Left ventricle myocardium inferior (tissue), 1 donor: ENCODE results near the gene RPL28. TPM values are rescaled to one million over a fixed set of nuclear protein-coding genes. Genes with fewer than 3 reads are reported as not detected.

Experiments used
- DNase-seq: peaks from one replicate; pipeline ENCODE4 v3.0.0-alpha.2; 2020
- H3K27ac ChIP-seq: fragments of 200-600 bp; replicated peaks from 2 replicates; pipeline ENCODE4 v1.8.0; 2021
- H3K27me3 ChIP-seq: fragments of 200-600 bp; 2 replicates; pipeline ENCODE4 v1.8.0; 2021; ENCODE audit warnings: low read depth
- H3K36me3 ChIP-seq: fragments of 200-600 bp; 2 replicates; pipeline ENCODE4 v1.8.0; 2021
- H3K4me1 ChIP-seq: fragments of 200-600 bp; 2 replicates; pipeline ENCODE4 v1.8.0; 2021
- H3K4me3 ChIP-seq: fragments of 200-600 bp; 2 replicates; pipeline ENCODE4 v1.8.0; 2021; ENCODE audit warnings: mild to moderate bottlenecking, moderate library complexity
- H3K9me3 ChIP-seq: fragments of 200-600 bp; replicated peaks from 2 replicates; pipeline ENCODE4 v1.8.0; 2021
- CTCF ChIP-seq: fragments of 200-600 bp; IDR thresholded peaks from 2 replicates; pipeline ENCODE4 v1.8.0; 2021; ENCODE audit warnings: antibody characterized with exemption, mild to moderate bottlenecking, borderline replicate concordance
- intact Hi-C: fragments of 100-400 bp; cut with micrococcal nuclease; formaldehyde crosslinking; loops from one replicate; pipeline ENCODE4 v1.11.0; 2022
- total RNA-seq: library from RNA; stranded (reverse); fragmentation: NEBNext Ultra II Directional; extraction: Animal tissue kit (Norgen Biotek cat#: 25700); gene quantifications from one replicate; pipeline ENCODE4 v1.2.1, GENCODE V29; 2021
- donor health status: DM: no; HTN: yes; CAD: no; lungs with severe emphysema.

The RPL28 gene
- total RNA-seq, 1 donor from 2014 or later, result 559 TPM

- Histone ChIP-seq H3K36me3 (no peaks in the 10 kb centered on the region), H3K27ac (no peak overlapping the region), H3K4me1 (peaks cover 13% of the 10 kb centered on the region), H3K27me3 (peaks cover 39% of the 10 kb centered on the region), H3K4me3 (peak overlapping the region; percentile 37), H3K9me3 (no peaks in the 10 kb centered on the region)
- intact Hi-C loops, result no loop called here
- DNase-seq, result no peak
- no peak for TF ChIP-seq CTCF
Measured at GRCh38 chr19:55451965-55452748, 66.4 kb downstream of the RPL28 start.

Other genes starting within 250 kb of the RPL28 start
- 140 TPM for gene TNNT1, start 236.7 kb upstream of the RPL28 start, total RNA-seq
- 7,701 TPM for gene TNNI3, start 228.2 kb upstream of the RPL28 start, total RNA-seq
- 1.8 TPM for gene DNAAF3, start 219.3 kb upstream of the RPL28 start, total RNA-seq
- gene SYT5, start 205.6 kb upstream of the RPL28 start, total RNA-seq, result not detected
- 1.1 TPM for gene PTPRH, start 176.4 kb upstream of the RPL28 start, total RNA-seq
- 2.1 TPM for gene TMEM86B, start 157.2 kb upstream of the RPL28 start, total RNA-seq
- gene PPP6R1, start 126.9 kb upstream of the RPL28 start, total RNA-seq, result 39.8 TPM
- gene HSPBP1, start 105.8 kb upstream of the RPL28 start, total RNA-seq, result 29.0 TPM
- 3.0 TPM for gene BRSK1, start 101.9 kb upstream of the RPL28 start, total RNA-seq
- 2.0 TPM for gene TMEM150B, start 60.6 kb upstream of the RPL28 start, total RNA-seq
- gene KMT5C, start 46.1 kb upstream of the RPL28 start, total RNA-seq, result 5.1 TPM
- not detected for gene COX6B2, start 31.2 kb upstream of the RPL28 start, total RNA-seq
- not detected for gene GARIN5B, start 22.7 kb upstream of the RPL28 start, total RNA-seq
- not detected for gene IL11, start 15.5 kb upstream of the RPL28 start, total RNA-seq
- gene TMEM190, start 9.1 kb upstream of the RPL28 start, total RNA-seq, result not detected
- gene TMEM238, start 1.6 kb upstream of the RPL28 start, total RNA-seq, result 0.69 TPM
- gene UBE2S, start 21.9 kb downstream of the RPL28 start, total RNA-seq, result 33.2 TPM
- not detected for gene SHISA7, start 57.4 kb downstream of the RPL28 start, total RNA-seq
- 52.6 TPM for gene ISOC2, start 75.7 kb downstream of the RPL28 start, total RNA-seq
- not detected for gene C19orf85, start 78.8 kb downstream of the RPL28 start, total RNA-seq
- 5.4 TPM for gene ZNF628, start 90.7 kb downstream of the RPL28 start, total RNA-seq
- 5.2 TPM for gene NAT14, start 99.3 kb downstream of the RPL28 start, total RNA-seq
- 3.7 TPM for gene SSC5D, start 102.5 kb downstream of the RPL28 start, total RNA-seq
- 6.5 TPM for gene SBK2, start 151.2 kb downstream of the RPL28 start, total RNA-seq
- 21.1 TPM for gene SBK3, start 159.6 kb downstream of the RPL28 start, total RNA-seq
- 11.5 TPM for gene ZNF579, start 194.9 kb downstream of the RPL28 start, total RNA-seq
- gene FIZ1, start 213.6 kb downstream of the RPL28 start, total RNA-seq, result 16.0 TPM
- 15.6 TPM for gene ZNF524, start 214.4 kb downstream of the RPL28 start, total RNA-seq
- 17.0 TPM for gene ZNF865, start 219.7 kb downstream of the RPL28 start, total RNA-seq
- 13.2 TPM for gene ZNF784, start 238.6 kb downstream of the RPL28 start, total RNA-seq